GM19324 (cell line): ENCODE data around the gene MELTF.

Experiments
- ATAC-seq: cut with Tn5 transposase; IDR thresholded peaks from one replicate; pipeline ENCODE4 v1.9.1; 2021; ENCODE audit warnings: mild to moderate bottlenecking, moderate library complexity; ENCODE audit not compliant: unreplicated experiment, low FRiP score

Gene MELTF

GRCh38 chr3:197027151-197027895, 2.3 kb downstream of the MELTF start:
- ATAC-seq = no peak

- no peak for ATAC-seq
Observed at GRCh38 chr3:197026481-197026866, 3.1 kb downstream of the MELTF start.

DNA sequence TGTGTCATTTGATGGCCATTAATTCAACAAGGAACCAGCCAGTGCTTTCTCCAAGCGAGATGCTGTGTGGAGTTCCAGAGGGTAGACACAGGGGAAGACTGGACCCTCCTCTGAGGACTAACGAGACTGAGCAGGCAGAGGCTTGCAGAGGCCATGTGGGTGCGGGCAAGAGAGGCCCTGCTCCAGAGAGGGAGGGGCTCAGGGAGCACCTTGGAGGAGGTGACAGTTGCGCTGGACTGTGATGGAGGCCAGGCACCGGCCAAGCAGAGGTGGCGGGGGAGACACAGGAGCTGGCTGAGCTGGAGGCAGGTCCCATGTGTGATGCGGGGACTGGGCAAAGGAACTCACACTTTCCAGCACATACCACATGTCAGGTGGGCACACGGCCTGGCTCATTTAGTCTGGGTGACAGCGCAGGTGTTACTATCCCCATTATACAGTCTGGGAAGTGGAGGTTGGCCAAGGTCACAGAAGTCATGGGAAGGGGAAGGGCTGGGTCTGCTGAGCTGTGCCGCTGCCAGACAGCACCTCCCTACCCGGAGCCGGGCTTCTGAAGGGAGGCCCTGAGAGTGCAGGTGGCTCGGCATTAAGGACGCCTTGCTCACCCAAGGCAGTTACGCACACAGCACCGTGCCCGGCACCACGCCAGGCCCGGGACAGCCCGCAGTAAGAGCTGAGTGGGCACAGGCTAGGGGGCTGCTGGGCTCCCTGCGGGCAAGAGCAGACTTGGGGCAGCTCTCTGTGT, 3.7 kb downstream of the MELTF start:
- ATAC-seq = no peak

DNA sequence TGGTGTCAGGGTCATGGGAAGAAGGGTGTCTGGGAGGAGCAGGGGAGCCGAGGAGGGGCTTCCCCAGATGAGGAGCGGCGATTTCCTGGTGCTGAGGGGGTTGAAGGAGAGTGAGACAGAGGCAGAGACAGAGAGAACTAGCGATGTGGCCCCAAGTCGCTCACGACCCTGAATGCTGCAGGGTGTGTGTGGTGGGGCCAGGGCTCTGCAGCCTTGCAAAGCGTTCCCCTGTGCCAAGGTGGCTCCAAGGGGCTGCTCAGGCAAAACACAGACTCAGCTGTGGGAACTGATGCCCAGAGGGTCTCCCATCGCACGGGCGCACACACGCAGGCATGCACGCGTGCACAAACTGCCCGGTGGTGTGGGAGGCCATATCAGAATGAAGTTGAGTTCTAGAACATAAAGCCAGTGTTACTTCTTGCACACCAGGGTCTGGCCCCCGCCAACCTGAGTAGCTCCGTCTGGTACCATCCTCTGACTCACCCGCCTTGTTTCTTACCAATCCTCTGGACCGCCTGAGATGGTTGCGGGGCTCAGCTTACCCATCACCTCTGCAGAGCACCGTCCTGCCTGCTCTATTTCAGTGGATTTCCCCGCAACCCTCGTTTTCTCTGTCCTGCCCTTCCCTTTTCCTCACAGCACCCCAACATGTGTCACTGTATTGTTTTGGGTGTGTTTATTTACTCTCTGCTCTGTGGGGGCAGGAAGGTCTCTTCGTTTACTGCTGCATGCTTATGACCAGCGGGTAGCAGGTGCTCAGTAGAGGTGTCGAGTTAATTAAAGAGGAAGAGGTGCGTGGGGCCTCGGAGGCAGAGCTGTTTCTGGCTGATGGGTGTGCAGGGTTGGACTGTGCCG, 4.5 kb downstream of the MELTF start:
- no peak for ATAC-seq

DNA sequence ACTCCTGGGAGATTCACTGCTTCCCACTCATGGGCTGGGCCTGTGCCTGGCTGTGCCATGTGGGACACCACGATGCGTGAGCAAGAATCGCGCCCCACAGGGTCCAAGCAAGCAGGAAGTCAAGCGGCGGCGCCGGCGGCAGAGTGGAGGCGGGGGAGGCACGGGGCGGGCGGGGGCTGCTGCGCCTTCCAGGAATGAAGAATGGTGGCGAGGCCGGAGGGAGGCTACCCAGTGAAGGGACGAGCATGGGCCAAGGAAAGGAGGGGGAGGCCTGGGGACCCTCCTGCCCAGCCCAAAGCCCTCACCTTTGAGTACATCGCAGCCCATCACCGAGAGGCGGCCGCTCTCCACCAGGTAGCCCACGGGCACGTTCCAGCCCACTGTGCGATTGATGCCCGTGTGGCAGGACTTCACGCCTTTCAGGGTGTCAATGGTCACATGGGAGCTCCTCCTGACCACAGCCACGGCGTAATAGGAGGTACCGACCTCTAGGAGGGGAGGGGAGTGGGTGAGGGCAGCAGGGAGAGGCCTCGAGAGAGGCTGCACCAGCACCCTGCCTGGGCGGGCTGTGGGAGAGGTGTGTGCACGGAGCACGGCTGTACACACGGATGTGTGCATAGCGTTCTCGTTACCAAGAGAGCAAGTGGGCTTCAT, 5.5 kb downstream of the MELTF start:
- no peak for ATAC-seq

DNA sequence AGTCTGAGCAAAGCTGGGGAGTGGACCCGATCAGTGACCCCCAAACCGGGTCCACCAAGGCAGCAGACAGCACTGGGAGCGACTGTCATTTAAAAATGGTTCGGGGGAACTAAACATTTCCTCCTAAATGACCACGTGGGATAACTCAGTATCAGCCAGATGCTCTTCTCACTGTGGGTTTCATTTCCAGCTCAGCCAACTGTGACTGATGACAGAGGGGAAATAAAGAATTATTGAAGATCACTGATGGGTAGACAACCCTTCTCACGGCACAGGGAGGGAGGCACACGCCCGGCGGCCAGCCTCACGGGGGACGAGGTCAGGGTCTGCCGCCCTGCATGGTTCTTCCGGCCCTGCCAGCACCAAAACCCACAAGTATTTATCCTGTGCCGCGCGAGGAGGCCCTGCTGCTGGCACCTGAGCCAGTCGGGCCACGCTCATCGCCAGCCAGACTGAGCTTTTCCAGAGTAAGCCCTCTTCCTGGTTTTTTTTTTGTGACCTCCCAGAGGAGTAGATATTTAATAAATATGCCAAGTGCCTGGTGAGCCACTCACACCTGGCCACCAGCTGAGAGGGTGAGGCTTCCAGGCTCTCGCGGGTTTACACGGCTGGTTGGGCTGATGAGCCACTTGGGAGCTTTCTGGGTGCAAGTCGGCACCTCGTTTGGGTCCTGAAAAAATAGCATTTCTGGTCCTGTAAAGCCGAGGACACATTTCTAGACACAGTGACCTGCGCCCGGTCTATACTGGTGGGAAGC, 6.2 kb downstream of the MELTF start:
- no peak for ATAC-seq

- no peak for ATAC-seq
Observed at GRCh38 chr3:197022405-197023231, 7.0 kb downstream of the MELTF start.

DNA sequence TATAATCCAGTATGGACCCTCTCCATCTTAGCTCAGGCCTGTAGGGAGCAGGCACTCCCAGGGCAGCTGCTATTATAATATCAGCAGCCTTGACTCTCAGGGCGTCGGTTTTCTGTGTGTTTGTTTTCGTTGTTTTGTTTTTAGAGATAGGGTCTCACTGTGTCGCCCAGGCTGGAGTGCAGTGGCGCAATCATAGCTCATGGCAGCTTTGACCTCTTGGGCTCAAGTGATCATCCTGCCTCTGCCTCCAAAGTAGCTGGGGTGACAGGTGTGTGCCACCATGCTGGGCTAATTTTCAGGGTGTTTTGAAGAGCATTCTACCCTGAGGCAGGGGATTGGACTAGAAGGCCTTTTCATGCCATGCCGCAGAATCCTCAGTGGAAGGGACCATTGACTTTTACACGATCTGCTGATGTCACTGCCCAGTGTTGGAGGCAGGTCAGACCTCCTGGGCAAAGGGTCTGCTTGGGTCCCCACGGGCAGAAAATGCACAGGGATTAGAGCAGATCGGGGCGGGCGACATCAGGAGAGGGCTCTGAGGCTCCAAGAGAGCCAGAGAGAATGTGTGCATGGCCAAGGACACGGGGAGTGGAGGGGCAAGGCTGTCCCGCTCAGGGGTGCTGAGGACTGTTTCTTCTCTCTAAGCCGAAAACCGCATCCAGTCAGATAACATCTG, 7.8 kb downstream of the MELTF start:
- no peak for ATAC-seq

GRCh38 chr3:197021231-197021630, 8.4 kb downstream of the MELTF start:
- ATAC-seq = no peak

DNA sequence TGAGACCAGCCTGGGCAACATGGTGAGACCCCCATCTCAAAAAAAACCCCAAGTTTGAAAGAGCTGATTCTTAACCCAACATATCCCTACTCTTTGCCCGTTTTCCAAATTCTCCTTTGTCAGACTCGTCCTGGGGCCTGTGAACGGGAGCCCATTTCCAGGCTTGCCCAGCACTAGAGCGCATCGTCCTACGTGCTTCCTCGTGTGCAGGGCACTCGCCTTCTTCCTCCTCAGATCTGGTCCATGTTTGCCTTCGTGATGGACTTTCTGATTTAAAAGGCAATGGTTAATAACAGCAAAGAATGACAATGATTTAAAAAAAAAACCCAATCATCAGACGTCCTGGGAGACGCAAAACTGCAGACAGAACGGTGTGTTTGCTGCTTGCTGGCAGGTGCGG, 10.1 kb downstream of the MELTF start:
- ATAC-seq = no peak

DNA sequence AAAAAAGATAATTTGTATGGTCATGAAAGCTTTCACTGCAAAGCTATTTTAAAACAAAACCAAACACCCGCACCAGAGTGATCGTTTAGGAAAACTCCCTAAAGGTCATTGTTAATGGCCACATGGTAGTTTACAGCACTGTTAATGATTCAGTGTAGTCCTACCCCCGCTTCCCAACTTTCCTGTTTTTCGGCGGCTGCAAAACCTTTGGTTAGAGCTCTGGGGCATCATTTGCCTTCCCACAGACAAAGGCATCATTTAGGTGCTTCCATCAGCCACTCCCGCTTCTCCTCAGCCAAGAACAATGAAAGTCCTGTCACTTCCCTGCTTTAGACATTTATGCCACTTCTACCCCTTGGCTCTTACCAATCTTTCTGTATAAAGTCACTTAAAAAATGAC, 10.6 kb downstream of the MELTF start:
- no peak for ATAC-seq

DNA sequence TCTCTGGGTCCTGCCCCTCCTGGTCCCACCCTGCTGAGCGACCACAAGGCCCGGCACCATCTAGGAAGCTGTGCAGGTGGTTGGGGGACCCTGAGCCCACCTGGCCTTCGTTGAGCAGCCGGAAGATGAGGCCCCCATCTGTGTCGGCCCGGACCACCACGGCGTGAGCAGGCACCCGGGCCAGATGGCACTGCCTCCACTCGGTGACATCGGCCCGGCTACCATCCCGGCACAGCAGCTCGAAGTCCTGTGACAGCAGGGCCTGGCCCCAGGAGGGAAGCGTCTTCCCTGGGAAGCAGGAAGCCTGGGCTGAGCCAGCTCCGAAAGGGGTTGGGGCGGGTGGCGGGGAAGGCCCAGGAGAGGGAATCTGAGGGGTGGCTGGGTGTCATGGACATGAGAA, 12.6 kb downstream of the MELTF start:
- no peak for ATAC-seq

- ATAC-seq = no peak
Observed at GRCh38 chr3:197015790-197016736, 13.6 kb downstream of the MELTF start.

GRCh38 chr3:197014942-197015575, 14.6 kb downstream of the MELTF start:
- no peak for ATAC-seq

- no peak for ATAC-seq
Observed at GRCh38 chr3:197014024-197014423, 15.6 kb downstream of the MELTF start.

DNA sequence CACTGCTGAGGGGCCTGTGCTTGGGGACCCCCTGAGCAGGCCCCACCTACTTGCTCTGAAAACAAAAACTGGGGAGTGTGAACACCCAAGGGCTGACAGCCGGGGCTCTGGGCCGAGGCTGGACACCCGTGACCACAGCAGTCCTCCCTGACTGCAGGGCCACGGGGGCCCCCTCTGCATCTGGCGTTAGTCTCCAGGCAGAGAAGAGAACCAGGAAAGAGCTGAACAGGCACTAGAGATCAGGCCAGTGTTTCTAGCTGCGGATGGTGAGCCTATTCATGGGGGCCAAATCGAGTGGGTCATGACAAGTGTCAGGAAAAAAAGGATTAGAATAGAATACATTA, 17.1 kb downstream of the MELTF start:
- ATAC-seq = no peak
